NCI-H2081 (cell line): ENCODE measurements around the gene SNRPB.
"Not testable (repeated sequence)": the region's sequence is repeated elsewhere in the genome, so short reads cannot be mapped to it uniquely, and the experiment has no call there.

ENCODE experiments used
- DNase-seq, 2 experiments: peaks; one replicate each; lab custom pipeline; 2025; lab: John Stamatoyannopoulos, UW

SNRPB gene

DNA sequence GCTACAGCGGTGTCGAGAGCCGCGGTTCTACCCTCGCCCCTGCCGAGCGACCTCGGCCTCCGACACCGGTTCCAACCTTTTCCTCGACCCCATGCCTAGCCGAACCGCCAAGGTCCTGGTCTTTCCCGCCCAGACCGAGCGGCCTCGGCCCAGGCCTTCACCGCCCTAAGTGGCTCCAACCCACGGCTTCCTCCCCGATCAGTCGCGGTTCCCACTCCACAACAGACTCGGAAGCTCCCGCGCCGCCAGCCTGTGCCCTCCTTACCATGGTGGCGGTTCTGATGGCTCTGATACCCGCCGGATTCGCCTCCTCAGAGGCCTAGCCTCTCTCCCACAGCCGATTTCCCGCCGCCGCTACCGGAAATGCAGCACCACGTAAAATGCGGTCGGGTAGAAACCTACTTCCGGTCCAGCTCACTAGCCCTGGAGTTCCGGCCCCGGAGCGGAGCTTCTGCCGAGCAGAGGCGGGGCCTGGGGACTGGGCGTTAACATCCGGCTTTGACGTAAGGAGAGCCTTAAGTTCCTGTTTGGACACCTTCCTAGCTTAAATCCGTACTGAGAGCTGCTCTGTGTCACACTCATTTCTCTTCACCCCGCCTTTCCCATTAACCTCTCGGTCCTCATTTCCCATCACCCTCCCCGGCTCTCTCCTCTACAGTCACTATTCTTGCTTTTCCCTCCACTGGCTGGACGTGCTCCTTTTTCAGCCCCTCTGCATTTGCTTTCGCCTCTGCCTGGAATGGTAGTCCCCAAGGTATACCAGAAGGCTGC lies at the start of gene SNRPB:
Gene SNRPB (minus strand): TSS at position 367 of the 771 bp plus-strand sequence. CDS start 99 bp downstream, at position 268.
- peak; percentile 97 to 98 for DNase-seq

- DNase-seq, result no peak
Measured at GRCh38 chr20:2519115-2519809, 48.7 kb upstream of the SNRPB start.

DNA sequence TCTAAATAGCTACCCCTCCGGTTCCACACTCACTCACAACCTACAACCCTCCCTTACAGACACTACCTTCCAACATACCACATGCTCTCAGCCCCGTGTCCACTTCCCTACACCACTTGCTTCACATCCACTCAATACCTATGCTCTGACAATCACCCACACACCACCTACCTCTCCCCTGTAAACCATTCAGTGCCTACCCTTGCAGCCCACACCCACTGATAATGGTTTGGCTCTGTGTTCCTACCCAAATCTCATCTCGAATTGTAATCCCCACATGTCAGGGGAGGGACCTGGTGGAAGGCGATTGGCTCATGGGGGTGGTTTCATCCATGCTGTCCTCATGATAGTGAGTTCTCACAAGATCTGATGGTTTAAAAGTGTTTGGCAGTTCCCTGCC lies 48.0 kb upstream of the SNRPB start:
- DNase-seq, result no peak

GRCh38 chr20:2518096-2518495 lies 47.5 kb upstream of the SNRPB start:
- no peak for DNase-seq

DNA sequence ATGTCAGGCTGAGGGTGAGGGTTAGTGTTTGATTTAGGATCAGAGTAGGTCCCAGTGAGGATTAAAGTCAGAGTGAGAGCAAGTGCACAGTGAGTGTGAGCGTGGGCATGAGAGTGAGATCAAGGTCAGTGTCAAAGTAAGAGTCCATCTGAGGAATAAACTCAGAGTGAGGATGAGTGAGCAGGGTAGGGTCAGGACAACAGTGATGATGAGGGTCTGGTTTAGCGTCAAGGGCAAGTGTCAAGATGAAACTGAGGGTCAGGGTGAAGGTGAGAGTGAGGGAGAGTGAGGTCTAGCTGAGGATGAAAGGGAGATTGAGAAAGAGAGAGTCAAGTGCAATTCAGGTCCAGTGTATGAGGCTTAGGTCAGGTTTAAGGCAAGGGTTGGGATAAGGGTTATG lies 45.8 kb upstream of the SNRPB start:
- no peak for DNase-seq

DNA sequence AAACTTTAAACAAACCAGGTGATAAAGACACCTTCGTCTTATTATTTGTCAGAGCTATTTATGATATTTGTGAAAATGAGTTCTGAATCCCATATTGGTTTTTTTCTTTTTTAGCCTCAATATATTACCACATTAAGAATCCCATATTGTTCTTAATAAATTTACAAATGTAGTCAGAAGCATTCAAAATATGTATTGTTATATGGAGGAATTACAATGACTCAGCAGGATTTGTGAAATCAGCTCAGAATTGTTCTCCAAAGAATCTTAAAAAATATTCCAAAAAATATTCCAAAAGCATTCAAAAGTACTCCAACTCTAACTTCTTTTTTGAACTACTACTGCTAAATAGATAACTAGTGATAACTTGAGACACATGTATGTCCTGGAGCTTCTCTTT lies 44.6 kb upstream of the SNRPB start:
- no peak for DNase-seq

DNA sequence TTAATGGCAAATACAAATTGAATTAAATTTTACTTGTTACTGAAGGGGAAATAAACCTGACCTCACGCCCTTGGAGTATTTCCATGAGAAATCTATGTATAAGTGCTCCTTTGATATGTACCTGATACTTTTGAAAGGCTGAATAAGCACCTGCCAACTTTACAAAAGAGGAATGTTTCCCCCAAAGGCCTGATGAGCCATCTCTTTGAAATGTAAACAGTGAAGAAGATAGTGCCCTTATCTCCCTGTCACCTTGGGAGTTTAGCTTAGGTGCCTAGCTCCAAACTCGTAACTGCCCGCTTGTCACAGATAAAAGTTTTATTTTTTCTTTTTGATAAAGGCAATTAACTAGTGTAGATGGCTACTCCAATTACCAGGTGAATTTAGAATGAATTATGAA lies 39.2 kb upstream of the SNRPB start:
- no peak for DNase-seq

- DNase-seq, result no peak
Measured at GRCh38 chr20:2509468-2509781, 38.8 kb upstream of the SNRPB start.

- peak; percentile 66 to 85 for DNase-seq
Measured at GRCh38 chr20:2508631-2509467, 38.3 kb upstream of the SNRPB start, which contains the start of gene ZNF343. ZNF343 (minus strand) TSS chr20:2508915; CDS start chr20:2493895, 15,020 bp downstream.

DNA sequence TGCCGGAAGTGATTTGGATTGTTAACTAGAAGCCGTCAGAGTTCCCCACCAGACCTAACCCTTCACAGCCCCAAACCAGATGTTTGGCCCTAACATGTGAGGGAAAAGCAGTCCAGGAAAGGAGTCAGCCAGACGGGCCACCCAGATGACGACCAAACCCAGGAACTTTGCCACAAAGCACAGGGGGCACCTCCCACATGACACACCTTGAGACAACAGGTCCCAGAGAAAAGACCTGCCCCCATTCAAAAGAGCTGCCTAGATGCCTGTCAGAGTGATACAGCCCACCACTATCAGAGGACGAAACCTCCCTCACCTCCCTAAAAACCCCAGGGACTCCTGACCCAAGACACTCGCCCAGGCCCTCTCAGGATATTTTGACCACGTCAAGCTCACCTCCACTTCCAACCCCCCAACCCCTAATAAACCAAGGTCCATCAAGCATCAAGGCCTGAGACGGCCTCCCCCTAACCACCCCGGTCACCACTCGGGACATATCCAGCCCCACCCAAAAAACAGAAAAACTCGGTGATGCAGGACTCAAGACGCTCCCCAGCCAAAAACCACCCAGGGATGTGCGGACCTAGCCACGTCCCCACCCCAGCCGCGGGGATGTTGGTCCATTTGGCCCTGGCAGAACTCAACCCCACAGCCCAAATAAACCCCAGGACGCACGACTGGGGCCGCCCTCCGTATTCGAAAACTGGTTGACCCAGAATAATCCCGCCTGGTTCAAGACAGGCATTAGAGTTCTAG lies 37.5 kb upstream of the SNRPB start:
- DNase-seq, result no peak

DNA sequence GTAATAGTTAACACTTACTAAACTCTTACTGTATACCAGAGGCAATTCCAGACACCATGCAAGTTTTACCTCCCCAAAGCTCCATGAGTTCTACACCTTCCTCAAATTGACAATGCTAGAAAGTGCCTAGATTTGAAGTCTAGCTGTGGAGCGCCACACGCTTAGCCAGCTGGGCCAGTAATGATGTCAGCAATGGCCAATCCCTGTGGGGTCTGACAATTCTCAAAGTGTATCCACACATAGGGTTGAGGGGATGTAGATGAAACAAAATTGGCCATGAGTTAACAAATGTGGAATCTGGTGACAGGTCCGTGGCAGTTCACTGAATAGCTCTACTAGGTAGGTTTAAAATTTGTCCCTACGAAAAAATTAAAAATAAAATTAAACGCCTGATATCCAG lies 36.9 kb upstream of the SNRPB start:
- no peak for DNase-seq

GRCh38 chr20:2506426-2506825 lies 35.8 kb upstream of the SNRPB start:
- not testable (repeated sequence) for DNase-seq

GRCh38 chr20:2504803-2505202 lies 34.2 kb upstream of the SNRPB start:
- DNase-seq, result not testable (repeated sequence)

GRCh38 chr20:2502808-2503384 lies 32.3 kb upstream of the SNRPB start:
- not testable (repeated sequence) for DNase-seq

GRCh38 chr20:2485661-2486060 lies 15.1 kb upstream of the SNRPB start:
- no peak for DNase-seq

DNA sequence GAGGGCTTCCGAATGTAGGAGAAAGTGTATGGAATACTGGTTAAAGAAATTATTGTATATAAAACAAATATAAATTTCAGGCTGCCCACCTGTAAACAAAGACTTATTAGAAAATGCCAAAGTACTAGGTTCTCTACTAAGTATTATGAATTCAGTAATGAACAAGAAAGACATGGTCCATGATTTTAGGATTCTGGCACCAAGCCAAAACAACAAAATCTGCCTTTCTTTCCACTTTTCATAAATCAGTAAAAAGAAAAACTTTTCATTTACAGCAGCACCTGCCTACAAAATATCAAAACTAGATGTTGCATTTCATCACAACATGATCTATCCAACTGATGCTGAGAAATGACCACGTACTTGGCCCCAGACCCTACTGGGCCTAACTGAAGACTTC lies 14.5 kb upstream of the SNRPB start:
- no peak for DNase-seq

DNA sequence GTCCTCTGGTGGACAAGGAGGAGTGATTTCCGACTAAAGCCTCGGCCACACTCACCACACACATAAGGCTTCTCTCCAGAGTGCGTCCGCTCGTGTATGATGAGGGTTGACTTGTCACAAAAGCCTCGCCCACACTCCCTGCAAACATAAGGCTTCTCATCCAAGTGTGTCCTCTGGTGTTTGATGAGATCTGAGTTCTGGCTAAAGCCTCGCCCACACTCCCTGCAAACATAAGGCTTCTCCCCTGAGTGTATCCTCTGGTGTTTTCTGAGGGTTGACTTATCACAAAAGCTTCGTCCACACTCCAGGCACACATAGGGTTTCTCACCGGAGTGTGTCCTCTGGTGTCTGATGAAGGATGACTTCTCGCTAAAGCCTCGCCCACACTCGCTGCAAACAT lies 12.9 kb upstream of the SNRPB start:
- no peak for DNase-seq

- DNase-seq, result no peak
Measured at GRCh38 chr20:2480381-2480780, 9.8 kb upstream of the SNRPB start.

- no peak for DNase-seq
Measured at GRCh38 chr20:2476742-2477615, 6.4 kb upstream of the SNRPB start.
